Stimulated activated CD4-positive, alpha-beta T cell treated with anti-CD3 and anti-CD28 coated beads, Interleukin-2, amount 100 ng/mL, for 48 hours (primary cell): Measurements from ENCODE around the gene DCAF7.

Source experiments
- DNase-seq, 2 donors: peaks; one replicate each; pipeline ENCODE4 v3.0.0-alpha.2; 2020

Gene DCAF7

GRCh38 chr17:63525190-63525946 lies 24.9 kb upstream of the DCAF7 start:
- DNase-seq: no peak

DNA sequence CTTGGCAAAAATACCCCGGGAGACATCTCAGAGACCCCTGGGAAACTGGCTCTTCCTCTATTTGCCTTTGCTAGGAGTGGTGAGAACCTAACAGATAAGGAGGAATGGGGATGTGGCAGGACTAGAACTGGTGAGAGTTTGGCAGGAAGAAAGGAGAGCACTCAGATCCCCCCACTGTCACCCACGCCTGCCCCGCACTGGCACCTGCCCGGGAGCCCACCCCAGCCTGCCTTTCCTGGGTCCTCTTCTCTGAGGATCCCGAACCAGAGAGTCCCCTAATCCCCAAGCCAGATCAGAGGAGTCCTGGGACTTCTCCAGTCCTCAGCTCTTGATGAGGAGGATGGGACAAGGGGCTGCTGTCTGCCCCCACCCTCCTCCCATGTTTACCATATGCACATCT lies 23.4 kb upstream of the DCAF7 start:
- DNase-seq: no peak

GRCh38 chr17:63528183-63528582 lies 22.1 kb upstream of the DCAF7 start:
- no peak for DNase-seq

DNA sequence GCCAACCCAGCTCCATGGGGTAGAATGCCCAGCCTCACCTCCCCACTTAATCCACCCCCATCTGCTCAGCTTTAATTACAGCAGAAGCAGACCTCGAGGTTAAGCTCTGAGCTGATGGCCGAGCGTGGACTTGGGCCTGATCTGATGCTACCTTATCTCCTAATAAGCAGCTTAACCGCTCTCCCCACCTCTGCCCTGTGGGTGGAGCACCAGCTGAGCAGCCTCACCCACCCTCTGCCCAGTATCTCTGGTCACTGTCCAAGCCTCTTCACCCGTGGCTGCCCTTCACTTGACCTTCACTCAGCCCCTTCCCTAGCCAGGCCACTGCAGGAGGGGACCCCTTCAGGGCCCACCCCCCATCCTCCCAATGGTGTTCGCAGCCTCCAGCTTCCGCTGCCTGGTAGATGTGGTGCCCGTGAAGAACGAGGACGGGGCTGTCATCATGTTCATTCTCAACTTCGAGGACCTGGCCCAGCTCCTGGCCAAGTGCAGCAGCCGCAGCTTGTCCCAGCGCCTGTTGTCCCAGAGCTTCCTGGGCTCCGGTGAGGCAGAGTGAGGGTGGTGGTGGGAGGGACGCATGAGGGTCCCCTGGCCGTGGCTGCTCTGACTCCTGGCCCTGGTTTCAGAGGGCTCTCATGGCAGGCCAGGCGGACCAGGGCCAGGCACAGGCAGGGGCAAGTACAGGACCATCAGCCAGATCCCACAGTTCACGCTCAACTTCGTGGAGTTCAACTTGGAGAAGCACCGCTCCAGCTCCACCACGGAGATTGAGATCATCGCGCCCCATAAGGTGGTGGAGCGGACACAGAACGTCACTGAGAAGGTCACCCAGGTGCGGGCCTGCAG lies 20.3 kb upstream of the DCAF7 start:
- no peak for DNase-seq

GRCh38 chr17:63530557-63531021 lies 19.7 kb upstream of the DCAF7 start:
- no peak for DNase-seq

GRCh38 chr17:63531022-63531965 lies 19.0 kb upstream of the DCAF7 start:
- no peak for DNase-seq

- no peak for DNase-seq
These were observed 16.7 kb upstream of the DCAF7 start for GRCh38 chr17:63533433-63534077.

DNA sequence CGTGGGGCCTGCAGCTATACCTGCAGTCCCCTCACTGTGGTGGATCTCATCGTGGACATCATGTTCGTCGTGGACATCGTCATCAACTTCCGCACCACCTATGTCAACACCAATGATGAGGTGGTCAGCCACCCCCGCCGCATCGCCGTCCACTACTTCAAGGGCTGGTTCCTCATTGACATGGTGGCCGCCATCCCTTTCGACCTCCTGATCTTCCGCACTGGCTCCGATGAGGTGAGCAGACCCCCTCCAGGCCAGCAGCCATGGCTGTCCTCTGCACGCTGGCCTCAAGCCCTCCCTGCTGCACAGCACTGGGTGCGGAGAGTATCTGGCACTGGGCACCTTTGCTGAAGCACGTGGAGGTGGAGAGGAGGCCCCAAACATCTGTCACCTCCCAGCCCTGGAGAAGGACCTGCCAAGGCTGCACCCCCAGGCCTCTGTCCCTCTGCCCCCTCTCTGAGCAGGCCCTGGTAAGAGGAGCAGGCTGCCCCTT lies 16.2 kb upstream of the DCAF7 start:
- no peak for DNase-seq

DNA sequence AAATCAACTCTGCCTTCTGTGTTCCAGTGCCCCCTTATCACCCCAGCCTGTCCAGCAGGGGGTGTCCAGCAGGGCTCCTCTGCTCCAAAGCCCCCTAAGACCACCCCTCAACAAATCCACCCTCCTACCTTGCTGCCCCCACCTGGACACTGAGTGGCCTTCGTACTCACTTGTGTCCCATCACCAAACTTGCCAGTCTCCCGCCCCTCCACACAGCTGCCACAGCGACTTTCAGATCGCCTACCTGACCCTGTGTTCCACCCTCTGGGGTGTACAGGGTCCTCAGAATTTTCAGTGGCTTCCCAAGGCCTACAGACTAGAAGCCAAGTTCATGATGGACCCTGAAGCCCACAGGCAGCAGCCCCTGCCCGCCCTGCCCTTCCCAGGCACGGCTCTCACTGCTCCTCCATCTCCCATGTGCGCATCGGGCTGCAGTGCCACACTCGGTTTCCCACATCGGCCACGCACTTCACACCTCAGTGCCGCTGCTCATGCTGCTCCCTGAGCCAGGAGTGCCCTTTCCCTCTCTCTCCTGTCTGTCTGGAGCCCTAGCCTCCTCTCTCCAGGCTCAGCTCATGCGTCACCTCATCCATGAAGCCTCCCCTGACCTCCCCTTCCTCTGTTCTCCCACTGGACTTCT lies 15.3 kb upstream of the DCAF7 start:
- DNase-seq: no peak

- DNase-seq: no peak
These were observed 14.6 kb upstream of the DCAF7 start for GRCh38 chr17:63535640-63536039.

GRCh38 chr17:63537001-63537400 lies 13.3 kb upstream of the DCAF7 start:
- no peak for DNase-seq

- peak in 1 of 2 donors; percentile 16 for DNase-seq
These were observed 12.1 kb upstream of the DCAF7 start for GRCh38 chr17:63537991-63538692.

DNA sequence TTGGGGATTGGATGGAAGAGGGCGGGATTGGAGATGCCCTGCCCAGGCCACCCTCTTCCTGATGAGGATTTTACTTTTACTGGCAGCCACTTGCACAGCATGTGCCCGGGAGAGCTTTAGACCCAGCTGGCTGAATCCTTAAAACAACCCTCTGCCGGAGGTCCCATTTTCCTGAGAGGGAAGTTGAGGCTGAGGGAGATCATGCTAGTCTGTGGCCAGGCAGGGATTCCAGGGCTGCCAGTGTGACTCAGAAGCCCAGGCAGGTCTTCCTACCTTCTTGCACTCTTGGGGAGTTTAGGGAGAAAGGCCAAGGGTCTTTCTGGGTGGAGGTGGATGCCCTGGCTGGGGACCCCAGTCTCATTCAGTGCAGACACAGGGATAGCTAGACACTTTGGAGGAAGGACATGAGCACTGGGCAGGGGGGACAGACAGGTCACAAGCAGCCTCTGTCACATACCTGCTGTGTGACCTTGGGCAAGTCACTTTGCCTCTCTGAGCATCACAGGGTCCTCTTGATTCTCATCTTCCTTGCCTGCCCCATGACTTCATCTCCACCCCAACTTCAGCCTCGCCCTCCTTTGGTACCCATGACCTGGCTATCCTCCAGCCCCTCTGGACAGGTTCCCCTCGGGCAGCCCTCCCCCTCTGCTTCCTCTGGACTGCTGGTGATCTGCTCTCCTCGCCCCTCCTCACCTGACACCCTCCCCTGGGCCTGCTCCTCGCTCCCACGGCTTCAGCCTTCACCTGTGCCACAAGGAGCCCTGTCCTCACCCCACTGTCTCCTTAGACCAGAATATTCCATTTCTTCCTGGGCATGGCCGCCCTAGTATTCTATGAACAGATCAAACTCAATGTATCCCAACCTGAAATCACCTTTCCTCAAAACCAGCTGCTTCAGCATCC lies 11.3 kb upstream of the DCAF7 start:
- DNase-seq: no peak

DNA sequence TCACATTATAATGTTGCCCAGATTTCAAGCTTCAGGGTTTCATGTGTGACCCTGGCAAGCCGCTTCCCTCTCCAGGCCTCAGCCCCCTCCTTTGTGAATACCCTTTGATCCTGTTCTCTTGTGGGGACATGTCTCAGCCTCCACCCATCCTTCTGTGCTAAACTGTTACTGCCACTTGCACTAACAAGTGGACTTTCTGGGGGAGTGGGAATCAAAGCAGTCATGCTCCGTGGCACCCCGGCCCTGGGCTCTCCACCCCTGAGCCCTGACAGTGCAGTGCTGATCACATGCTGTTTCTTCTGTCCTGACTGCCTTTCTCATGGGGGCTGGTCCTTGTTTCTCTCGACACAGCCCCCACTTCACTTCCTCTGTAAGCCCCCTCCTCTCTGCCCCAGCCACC lies 9.7 kb upstream of the DCAF7 start:
- DNase-seq: no peak

DNA sequence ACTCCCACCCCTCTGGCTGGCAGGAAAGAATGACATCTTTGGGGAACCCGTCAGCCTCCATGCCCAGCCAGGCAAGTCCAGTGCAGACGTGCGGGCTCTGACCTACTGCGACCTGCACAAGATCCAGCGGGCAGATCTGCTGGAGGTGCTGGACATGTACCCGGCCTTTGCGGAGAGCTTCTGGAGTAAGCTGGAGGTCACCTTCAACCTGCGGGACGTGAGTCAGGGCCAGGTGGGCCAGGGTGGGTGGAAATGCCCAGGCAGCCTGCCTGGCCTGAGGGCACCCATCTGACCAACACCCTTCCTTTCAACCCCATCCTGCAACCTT lies 8.1 kb upstream of the DCAF7 start:
- no peak for DNase-seq

DNA sequence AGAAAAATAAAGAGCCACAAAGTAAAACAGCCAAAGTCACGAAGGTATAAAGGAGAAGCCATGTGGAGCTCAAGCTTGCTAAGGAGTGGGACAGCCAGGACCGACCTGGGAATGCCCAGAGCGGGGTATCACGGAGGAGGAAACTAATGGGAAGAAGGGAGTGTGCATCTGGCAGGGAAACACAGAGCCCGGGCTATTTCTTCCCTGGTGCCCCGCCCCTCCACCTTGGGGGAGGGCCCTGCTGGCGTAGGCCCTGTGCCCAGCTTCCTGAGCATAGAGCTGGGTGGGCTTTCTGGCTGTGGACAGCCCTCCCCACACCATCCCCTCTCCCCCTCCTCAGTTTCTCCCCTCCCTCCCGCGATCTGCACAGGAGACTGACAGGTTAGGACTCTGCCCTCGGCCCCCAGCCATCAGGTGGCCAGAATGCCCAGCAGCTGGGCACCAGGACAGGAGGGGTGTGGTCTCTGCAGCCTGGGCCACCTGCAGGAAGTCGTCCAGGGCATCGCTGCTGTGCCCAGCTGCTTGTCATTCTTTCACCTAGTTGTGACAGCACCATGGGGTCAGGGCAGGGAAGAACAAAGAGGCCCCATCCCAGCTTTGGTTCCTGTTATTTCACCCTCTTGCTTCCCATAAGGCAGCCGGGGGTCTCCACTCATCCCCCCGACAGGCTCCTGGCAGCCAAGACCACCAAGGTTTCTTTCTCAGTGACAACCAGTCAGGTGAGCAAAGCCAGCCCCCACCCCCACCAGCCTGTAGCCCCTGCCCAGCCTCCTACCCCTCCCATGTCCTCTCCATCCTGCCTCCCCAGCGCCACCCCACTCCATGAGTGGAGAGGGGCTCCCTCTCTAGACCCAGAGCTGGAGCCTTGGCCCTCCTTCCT lies 7.1 kb upstream of the DCAF7 start:
- DNase-seq: no peak

DNA sequence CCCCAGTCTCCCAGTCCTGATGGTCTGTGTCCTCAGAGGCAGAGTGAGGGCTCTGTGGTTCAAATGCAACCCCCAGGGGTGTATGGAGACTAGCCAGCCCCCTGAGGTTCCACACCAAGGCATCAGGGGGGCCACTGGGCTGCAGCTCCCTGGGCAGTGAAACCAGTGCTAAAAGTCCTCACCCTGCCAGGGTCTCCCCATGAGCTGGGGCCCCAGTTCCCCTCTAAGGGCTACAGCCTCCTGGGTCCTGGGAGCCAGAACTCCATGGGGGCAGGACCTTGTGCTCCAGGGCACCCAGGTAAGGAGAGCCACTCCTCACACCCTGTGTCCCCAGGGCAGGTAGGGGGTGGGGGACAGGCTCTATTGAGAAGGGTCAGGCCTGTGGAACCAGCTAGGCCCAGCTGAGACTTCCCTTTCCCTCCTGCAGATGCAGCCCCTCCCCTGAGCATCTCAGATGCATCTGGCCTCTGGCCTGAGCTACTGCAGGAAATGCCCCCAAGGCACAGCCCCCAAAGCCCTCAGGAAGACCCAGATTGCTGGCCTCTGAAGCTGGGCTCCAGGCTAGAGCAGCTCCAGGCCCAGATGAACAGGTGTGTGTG lies 6.4 kb upstream of the DCAF7 start:
- no peak for DNase-seq

DNA sequence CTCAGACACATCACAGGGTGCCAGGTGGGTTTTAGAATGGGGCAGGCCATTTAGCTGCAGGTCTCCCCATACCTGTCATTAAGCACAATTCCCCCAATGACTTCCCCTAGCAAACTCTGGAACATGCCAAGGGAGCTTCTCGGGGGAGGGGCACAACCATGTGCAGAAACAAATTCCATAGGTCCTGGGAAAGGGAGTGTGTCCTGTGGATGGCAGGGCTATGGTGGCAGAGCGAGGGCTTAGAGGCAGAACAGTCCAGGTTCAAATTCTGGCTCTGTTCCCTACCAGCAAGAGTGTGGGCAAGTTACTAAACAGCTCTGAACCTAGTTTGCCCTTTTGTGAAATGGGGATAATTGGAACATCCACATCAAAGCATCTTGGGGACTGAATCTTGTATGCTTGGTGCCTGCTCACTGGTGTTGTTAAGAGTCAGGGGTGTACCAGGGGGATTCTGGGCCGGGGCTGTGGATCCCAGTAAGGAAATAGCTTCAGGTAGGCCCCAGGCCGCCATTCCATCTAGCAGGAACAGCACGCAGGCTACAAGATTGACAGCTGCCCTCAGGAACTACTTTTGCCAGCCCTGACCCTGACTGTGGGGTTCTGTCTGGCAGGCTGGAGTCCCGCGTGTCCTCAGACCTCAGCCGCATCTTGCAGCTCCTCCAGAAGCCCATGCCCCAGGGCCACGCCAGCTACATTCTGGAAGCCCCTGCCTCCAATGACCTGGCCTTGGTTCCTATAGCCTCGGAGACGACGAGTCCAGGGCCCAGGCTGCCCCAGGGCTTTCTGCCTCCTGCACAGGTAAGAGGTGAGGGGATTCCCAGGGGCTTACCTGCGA lies 5.6 kb upstream of the DCAF7 start:
- DNase-seq: no peak
